Panc1 (cell line): ENCODE results near the gene EMILIN2.

Source experiments
- POLR2AphosphoS5 ChIP-seq: IDR thresholded peaks from 2 replicates; pipeline ENCODE4 v1.6.1; 2012; ENCODE audit warnings: mild to moderate bottlenecking, low read depth, low read length, moderate library complexity
- SIN3A ChIP-seq: IDR thresholded peaks from 2 replicates; pipeline ENCODE4 v1.6.1; 2012; ENCODE audit warnings: low read depth, mild to moderate bottlenecking, low read length, moderate library complexity, borderline replicate concordance; ENCODE audit not compliant: insufficient read depth
- TF ChIP-seq, protein P1 (sequence below): fragments of 450-650 bp; IDR thresholded peaks from 2 replicates; pipeline ENCODE4 v1.5.1; 2017; ENCODE audit warnings: mild to moderate bottlenecking
- TF ChIP-seq, protein P2 (sequence below), 2 experiments: IDR thresholded peaks; 2 replicates each; pipeline ENCODE4 v1.6.1; 2011 to 2012; ENCODE audit warnings: low read depth in 2 of 2, control low read depth in 1 of 2, low read length in 1 of 2, mild to moderate bottlenecking in 1 of 2, moderate library complexity in 1 of 2; ENCODE audit not compliant: insufficient read depth in 1 of 2

DNA sequence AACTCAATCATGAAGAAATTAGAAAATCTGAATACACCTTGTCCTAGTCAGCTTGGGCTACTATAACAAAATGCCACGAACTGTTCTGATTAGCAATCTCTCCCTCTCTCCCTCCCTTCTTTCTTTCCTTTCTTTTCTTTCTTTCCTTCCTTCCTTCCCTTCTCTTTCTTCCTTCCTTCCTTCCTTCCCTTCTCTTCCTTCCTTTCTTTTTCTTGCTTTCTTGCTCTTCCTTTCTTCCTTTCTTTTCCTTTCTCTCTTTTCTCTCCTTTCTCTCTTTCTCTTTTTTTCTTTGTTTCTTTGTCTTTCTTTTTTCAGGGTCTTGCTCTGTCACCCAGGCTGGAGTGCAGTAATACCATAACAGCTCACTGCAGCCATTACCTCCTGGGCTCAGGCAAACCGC lies 23.6 kb upstream of the EMILIN2 start:
- TF ChIP-seq, protein P1, sequence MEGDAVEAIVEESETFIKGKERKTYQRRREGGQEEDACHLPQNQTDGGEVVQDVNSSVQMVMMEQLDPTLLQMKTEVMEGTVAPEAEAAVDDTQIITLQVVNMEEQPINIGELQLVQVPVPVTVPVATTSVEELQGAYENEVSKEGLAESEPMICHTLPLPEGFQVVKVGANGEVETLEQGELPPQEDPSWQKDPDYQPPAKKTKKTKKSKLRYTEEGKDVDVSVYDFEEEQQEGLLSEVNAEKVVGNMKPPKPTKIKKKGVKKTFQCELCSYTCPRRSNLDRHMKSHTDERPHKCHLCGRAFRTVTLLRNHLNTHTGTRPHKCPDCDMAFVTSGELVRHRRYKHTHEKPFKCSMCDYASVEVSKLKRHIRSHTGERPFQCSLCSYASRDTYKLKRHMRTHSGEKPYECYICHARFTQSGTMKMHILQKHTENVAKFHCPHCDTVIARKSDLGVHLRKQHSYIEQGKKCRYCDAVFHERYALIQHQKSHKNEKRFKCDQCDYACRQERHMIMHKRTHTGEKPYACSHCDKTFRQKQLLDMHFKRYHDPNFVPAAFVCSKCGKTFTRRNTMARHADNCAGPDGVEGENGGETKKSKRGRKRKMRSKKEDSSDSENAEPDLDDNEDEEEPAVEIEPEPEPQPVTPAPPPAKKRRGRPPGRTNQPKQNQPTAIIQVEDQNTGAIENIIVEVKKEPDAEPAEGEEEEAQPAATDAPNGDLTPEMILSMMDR: no peak
- TF ChIP-seq, protein P2, sequence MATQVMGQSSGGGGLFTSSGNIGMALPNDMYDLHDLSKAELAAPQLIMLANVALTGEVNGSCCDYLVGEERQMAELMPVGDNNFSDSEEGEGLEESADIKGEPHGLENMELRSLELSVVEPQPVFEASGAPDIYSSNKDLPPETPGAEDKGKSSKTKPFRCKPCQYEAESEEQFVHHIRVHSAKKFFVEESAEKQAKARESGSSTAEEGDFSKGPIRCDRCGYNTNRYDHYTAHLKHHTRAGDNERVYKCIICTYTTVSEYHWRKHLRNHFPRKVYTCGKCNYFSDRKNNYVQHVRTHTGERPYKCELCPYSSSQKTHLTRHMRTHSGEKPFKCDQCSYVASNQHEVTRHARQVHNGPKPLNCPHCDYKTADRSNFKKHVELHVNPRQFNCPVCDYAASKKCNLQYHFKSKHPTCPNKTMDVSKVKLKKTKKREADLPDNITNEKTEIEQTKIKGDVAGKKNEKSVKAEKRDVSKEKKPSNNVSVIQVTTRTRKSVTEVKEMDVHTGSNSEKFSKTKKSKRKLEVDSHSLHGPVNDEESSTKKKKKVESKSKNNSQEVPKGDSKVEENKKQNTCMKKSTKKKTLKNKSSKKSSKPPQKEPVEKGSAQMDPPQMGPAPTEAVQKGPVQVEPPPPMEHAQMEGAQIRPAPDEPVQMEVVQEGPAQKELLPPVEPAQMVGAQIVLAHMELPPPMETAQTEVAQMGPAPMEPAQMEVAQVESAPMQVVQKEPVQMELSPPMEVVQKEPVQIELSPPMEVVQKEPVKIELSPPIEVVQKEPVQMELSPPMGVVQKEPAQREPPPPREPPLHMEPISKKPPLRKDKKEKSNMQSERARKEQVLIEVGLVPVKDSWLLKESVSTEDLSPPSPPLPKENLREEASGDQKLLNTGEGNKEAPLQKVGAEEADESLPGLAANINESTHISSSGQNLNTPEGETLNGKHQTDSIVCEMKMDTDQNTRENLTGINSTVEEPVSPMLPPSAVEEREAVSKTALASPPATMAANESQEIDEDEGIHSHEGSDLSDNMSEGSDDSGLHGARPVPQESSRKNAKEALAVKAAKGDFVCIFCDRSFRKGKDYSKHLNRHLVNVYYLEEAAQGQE (IDR thresholded peaks at IDR 0.05; ENCODE audit: insufficient read depth in 1 of 2, low read depth in 2 of 2, low read length in 1 of 2): no peak
- TF ChIP-seq POLR2AphosphoS5 (no peak), SIN3A (no peak)
